ENCODE data around the gene PCDHA5. TPM values are rescaled to one million over a fixed set of nuclear protein-coding genes. Genes with fewer than 3 reads are reported as not detected.
A peak's percentile ranks its signal among the peaks of the same experiment; 100 is the strongest.
"Not testable (repeated sequence)": the region's sequence is repeated elsewhere in the genome, so short reads cannot be mapped to it uniquely, and the experiment has no call there.

PCDHA5 gene
- total RNA-seq, 1 donor from 2014 or later: 0.18 TPM

DNA sequence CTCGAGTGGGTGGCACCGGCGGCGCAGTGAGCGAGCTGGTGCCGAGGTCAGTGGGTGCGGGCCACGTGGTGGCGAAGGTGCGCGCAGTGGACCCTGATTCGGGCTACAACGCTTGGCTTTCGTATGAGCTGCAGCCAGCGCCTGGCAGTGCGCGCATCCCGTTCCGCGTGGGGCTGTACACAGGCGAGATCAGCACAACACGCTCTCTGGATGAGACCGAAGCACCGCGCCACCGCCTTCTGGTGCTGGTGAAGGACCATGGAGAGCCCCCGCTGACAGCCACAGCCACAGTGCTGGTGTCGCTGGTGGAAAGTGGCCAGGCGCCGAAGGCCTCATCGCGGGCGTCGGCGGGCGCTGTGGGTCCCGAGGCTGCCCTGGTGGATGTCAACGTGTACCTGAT is 2.1 kb downstream of the PCDHA5 start:
- ATAC-seq (no peak), DNase-seq (no peak)
- H3K27ac ChIP-seq: no peak overlapping the region
- TF ChIP-seq, protein P1, sequence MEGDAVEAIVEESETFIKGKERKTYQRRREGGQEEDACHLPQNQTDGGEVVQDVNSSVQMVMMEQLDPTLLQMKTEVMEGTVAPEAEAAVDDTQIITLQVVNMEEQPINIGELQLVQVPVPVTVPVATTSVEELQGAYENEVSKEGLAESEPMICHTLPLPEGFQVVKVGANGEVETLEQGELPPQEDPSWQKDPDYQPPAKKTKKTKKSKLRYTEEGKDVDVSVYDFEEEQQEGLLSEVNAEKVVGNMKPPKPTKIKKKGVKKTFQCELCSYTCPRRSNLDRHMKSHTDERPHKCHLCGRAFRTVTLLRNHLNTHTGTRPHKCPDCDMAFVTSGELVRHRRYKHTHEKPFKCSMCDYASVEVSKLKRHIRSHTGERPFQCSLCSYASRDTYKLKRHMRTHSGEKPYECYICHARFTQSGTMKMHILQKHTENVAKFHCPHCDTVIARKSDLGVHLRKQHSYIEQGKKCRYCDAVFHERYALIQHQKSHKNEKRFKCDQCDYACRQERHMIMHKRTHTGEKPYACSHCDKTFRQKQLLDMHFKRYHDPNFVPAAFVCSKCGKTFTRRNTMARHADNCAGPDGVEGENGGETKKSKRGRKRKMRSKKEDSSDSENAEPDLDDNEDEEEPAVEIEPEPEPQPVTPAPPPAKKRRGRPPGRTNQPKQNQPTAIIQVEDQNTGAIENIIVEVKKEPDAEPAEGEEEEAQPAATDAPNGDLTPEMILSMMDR (IDR thresholded peaks at IDR 0.05): no peak
- H3K9me3 ChIP-seq: peaks cover 7% of the 10 kb centered on the region
- no peaks in the 10 kb centered on the region for H3K4me1 ChIP-seq
- H3K27me3 ChIP-seq (ENCODE audit: low read depth): peaks cover 26% of the 10 kb centered on the region
- no peaks in the 10 kb centered on the region for H3K36me3 ChIP-seq
- intact Hi-C loops (cut with DNase I): no loop called here
- no peak overlapping the region for H3K4me3 ChIP-seq

DNA sequence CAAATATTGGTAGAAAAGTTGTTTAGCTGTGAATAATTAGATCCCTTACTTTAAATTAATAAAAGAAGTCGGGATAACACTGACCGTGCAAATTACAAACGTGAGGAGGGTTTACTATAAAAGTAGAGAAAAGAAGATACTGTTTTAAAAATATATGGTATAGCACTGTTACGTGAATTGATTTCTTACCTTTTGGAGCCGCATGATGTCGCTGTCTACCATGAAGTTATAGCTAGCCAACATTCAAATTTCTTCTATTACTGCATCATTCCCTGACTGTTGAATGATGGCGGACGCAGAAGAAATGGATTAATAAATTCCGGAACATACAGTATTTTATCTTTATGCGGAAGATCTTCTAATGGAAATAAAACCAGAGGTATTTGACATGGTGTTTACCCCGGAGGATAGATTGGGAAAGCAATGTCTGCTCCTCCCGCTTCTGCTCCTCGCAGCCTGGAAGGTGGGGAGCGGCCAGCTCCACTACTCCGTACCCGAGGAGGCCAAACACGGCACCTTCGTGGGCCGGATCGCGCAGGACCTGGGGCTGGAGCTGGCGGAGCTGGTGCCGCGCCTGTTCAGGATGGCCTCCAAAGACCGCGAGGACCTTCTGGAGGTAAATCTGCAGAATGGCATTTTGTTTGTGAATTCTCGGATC is 6.4 kb downstream of the PCDHA5 start, which contains the start of gene PCDHA6:
Gene PCDHA6, plus strand, starts transcription at position 257 of the 658 bp plus-strand sequence. Its CDS starts 132 bp downstream, at position 389.
- DNase-seq (no peak), ATAC-seq (no peak)
- H3K4me1 ChIP-seq: no peaks in the 10 kb centered on the region
- peaks cover 19% of the 10 kb centered on the region for H3K9me3 ChIP-seq
- no peak within 1 kb of the TSS for H3K27ac ChIP-seq
- H3K4me3 ChIP-seq: no peak within 1 kb of the TSS
- H3K27me3 ChIP-seq (ENCODE audit: low read depth): peaks cover 28% of the 10 kb centered on the region
- no peaks in the 10 kb centered on the region for H3K36me3 ChIP-seq
- intact Hi-C loops (cut with DNase I): no loop called here
- TF ChIP-seq, protein P1 (IDR thresholded peaks at IDR 0.05): no peak

DNA sequence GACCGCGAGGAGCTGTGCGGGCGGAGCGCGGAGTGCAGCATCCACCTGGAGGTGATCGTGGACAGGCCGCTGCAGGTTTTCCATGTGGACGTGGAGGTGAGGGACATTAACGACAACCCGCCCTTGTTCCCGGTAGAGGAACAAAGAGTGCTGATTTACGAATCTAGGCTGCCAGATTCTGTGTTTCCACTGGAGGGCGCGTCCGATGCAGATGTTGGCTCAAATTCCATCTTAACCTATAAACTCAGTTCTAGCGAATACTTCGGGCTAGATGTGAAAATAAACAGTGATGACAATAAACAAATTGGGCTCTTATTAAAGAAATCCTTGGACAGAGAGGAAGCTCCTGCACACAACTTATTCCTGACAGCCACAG is 6.9 kb downstream of the PCDHA5 start:
- Histone ChIP-seq H3K36me3 (no peaks in the 10 kb centered on the region), H3K4me3 (no peak overlapping the region), H3K27me3 (ENCODE audit: low read depth) (peaks cover 28% of the 10 kb centered on the region), H3K9me3 (peaks cover 19% of the 10 kb centered on the region), H3K4me1 (no peaks in the 10 kb centered on the region), H3K27ac (no peak overlapping the region)
- ATAC-seq (no peak), DNase-seq (no peak)
- intact Hi-C loops (cut with DNase I): no loop called here
- TF ChIP-seq, protein P1 (IDR thresholded peaks at IDR 0.05): no peak

DNA sequence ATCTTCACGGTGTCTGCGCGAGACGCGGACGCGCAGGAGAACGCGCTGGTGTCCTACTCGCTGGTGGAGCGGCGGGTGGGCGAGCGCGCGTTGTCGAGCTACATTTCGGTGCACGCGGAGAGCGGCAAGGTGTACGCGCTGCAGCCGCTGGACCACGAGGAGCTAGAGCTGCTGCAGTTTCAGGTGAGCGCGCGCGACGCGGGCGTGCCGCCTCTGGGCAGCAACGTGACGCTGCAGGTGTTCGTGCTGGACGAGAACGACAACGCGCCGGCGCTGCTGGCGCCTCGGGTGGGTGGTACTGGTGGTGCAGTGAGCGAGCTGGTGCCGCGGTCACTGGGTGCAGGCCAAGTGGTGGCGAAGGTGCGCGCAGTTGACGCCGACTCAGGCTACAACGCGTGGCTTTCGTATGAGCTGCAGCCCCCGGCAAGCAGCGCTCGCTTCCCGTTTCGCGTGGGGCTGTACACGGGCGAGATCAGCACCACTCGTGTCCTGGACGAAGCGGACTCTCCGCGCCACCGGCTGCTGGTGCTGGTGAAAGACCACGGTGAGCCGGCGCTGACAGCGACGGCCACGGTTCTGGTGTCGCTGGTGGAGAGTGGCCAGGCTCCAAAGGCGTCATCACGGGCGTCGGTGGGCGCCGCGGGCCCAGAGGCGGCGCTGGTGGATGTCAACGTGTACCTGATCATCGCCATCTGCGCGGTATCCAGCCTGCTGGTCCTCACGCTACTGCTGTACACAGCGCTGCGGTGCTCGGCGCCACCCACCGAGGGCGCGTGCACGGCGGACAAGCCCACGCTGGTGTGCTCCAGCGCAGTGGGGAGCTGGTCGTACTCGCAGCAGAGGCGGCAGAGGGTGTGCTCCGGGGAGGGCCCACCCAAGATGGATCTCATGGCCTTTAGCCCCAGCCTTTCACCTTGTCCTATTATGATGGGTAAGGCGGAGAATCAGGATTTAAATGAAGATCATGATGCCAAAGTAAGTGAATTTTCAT is 8.4 kb downstream of the PCDHA5 start:
- ATAC-seq; H3K36me3 ChIP-seq; DNase-seq; H3K27ac ChIP-seq; H3K4me1 ChIP-seq; intact Hi-C loops (cut with DNase I); H3K4me3 ChIP-seq: not testable (repeated sequence)
- H3K27me3 ChIP-seq (ENCODE audit: low read depth): peaks cover 32% of the 10 kb centered on the region
- peaks cover 21% of the 10 kb centered on the region for H3K9me3 ChIP-seq

DNA sequence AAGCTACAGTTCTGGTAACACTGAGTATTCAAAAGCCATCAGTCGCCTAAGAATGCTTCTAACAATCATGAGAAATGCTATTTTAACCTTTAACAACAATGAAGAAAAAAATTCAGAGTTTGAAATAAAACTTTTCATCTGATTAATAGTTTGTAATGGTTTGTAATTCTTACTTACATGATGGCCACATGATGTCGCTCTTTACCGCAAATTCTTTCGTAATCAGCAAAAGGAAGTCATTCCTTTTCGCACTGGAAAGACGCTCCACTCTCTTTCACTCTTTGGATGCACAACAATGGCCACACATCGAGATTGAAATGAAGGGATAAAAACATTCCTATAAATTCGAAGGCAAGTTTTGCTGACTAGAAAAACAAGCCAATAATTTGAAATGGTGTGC is 12.6 kb downstream of the PCDHA5 start, which contains the start of gene PCDHA7:
Gene PCDHA7, plus strand, starts transcription at position 277 of the 400 bp plus-strand sequence. Its CDS starts 115 bp downstream, at position 392.
- DNase-seq: no peak
- no peak for ATAC-seq
- peaks cover 20% of the 10 kb centered on the region for H3K9me3 ChIP-seq
- H3K27me3 ChIP-seq (ENCODE audit: low read depth): peaks cover 28% of the 10 kb centered on the region
- H3K4me3 ChIP-seq: peak within 1 kb of the TSS; percentile 28
- no peaks in the 10 kb centered on the region for H3K36me3 ChIP-seq
- no peaks in the 10 kb centered on the region for H3K4me1 ChIP-seq
- intact Hi-C loops (cut with DNase I): no loop called here
- TF ChIP-seq, protein P1 (IDR thresholded peaks at IDR 0.05): no peak
- no peak within 1 kb of the TSS for H3K27ac ChIP-seq

DNA sequence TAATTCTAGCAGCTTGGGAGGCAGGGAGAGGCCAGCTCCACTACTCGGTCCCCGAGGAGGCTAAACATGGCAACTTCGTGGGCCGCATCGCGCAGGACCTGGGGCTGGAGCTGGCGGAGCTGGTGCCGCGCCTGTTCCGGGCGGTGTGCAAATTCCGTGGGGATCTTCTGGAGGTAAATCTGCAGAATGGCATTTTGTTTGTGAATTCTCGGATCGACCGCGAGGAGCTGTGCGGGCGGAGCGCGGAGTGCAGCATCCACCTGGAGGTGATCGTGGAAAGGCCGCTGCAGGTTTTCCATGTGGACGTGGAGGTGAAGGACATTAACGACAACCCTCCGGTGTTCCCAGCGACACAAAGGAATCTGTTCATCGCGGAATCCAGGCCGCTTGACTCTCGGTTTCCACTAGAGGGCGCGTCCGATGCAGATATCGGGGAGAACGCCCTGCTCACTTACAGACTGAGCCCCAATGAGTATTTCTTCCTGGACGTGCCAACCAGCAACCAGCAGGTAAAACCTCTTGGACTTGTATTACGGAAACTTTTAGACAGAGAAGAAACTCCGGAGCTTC is 13.1 kb downstream of the PCDHA5 start:
- DNase-seq; intact Hi-C loops (cut with DNase I); ATAC-seq; H3K4me1 ChIP-seq; H3K36me3 ChIP-seq; H3K27ac ChIP-seq: not testable (repeated sequence)
- Histone ChIP-seq H3K4me3 (peak overlapping the region; percentile 28), H3K9me3 (peaks cover 15% of the 10 kb centered on the region), H3K27me3 (ENCODE audit: low read depth) (peaks cover 27% of the 10 kb centered on the region)

Measured in lower lobe of right lung (tissue), 2 donors.